Erythroblast (primary cell): ENCODE data around the gene TRIM6.
"Not testable (repeated sequence)": the region's sequence is repeated elsewhere in the genome, so short reads cannot be mapped to it uniquely, and the experiment has no call there.

Experiments used
- DNase-seq, 2 experiments: peaks; one replicate each; lab custom pipeline; 2025; lab: John Stamatoyannopoulos, UW
- GATA1 ChIP-seq: IDR thresholded peaks from 2 replicates; pipeline ENCODE4 v1.6.1; 2011; ENCODE audit warnings: low read depth, mild to moderate bottlenecking, control low read depth, low read length, moderate library complexity
- POLR2A ChIP-seq: IDR thresholded peaks from 2 replicates; pipeline ENCODE4 v1.6.1; 2011; ENCODE audit warnings: mild to moderate bottlenecking, low read length

The TRIM6 gene, protein sequence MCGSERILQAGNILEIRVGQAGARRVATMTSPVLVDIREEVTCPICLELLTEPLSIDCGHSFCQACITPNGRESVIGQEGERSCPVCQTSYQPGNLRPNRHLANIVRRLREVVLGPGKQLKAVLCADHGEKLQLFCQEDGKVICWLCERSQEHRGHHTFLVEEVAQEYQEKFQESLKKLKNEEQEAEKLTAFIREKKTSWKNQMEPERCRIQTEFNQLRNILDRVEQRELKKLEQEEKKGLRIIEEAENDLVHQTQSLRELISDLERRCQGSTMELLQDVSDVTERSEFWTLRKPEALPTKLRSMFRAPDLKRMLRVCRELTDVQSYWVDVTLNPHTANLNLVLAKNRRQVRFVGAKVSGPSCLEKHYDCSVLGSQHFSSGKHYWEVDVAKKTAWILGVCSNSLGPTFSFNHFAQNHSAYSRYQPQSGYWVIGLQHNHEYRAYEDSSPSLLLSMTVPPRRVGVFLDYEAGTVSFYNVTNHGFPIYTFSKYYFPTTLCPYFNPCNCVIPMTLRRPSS

DNA sequence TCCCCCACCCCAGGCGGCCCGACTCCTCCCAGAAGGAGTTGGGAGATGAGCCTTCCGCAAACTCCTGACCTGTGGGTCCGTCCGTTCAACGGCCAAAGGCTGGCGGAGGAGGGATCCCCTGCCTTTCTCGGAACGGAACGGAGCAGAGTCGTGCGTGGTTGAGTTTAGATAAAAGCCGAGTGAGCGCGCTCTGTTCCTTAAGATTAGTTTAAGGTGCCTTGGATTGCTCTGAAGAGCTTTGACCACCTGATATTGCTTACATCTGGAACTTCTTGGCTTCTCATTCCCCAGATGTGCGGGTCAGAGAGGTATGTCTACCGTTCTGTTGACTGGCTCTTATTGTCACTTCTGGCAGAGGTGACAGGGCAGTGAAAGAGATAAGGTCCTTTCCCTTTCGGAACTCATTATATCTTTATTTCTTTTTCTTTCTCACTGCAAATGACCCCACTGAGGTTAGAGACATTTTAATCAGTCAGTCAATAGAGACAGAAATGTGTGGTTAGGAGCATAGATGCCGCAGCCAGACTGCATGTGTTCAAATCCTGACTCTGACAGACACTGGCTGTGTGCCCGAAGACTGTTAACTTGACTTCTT is at the start of gene TRIM6:
Gene TRIM6 (plus strand): TSS at position 31 of the 595 bp plus-strand sequence. CDS start 261 bp downstream, at position 292.
- TF ChIP-seq GATA1 (no peak), POLR2A (no peak)
- peak; percentile 69 to 85 for DNase-seq

DNA sequence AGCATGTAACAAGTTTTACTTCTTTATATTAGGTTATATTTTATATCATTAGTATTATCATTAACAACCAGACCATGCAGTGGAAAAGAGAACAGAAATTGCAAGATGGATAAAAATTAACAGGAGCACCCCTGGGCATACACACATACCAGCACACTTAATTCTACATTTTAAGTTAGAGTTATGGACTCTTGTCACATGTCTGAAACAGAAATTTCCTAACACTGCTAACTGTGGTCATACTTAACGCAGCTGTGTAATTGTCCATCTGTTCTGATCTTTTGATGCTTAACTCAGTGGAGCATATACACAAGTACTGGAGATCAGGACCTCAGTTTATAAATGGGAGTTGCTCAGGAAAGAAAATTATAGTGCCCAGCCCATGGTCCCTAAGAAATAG is 48.5 kb upstream of the TRIM6 start:
- DNase-seq, result no peak
- TF ChIP-seq POLR2A (no peak), GATA1 (no peak)

DNA sequence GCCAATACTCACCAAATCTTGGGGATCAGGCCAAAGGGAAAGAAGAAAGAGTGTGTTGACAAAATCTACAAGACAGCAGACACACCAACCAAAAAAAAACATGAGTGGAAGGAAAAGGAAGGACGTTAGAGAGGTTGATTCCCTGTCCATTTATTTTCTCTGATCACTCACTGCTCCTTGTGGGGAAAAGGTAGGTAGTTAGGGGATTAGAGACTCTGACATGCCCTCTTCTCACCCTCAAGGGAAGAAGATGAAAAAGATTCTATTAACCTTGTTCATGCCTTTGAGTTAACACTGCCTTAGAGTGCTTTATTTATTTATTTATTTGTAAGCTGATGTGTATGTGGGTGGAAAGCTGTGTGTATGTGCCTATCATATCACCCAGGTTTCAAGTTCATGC is 48.0 kb upstream of the TRIM6 start, which contains the start of gene OR52H1:
Gene OR52H1 (minus strand): TSS at position 101 of the 400 bp plus-strand sequence. CDS start 3,035 bp downstream, outside the sequence.
- TF ChIP-seq POLR2A, result no peak
- no peak for TF ChIP-seq GATA1
- no peak for DNase-seq

DNA sequence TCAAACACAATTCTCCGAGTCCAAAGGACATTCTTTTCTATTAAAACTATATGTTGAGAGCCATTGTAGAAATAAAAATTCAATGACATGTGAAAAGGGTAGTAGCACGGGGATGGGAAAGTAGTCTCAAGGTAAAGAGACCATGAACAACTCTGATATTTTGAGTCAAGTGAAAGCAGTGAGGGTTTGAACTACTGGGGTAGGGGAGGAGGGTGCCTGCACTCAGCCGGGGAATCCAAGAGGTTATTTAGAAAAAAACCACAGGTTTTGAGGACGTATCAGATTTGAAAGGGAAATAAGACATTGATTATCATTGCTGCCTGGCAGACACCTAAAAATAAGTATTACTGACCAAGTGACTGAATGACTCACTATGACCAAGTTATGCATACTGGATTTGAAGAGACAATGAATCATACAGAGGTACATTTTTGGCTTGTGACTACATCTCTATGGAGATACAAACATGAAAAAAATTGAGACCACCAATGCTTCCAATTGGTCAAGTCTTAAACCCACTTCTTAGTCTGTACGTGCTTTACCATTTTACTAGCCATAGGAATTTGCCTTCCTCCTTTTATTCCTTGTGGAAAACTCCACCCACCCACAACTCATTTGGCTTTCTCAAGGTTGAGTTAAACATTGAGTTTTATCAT is 45.9 kb upstream of the TRIM6 start:
- DNase-seq, result peak in 1 of 2 experiments; percentile 9
- no peak for TF ChIP-seq POLR2A
- TF ChIP-seq GATA1, result no peak

DNA sequence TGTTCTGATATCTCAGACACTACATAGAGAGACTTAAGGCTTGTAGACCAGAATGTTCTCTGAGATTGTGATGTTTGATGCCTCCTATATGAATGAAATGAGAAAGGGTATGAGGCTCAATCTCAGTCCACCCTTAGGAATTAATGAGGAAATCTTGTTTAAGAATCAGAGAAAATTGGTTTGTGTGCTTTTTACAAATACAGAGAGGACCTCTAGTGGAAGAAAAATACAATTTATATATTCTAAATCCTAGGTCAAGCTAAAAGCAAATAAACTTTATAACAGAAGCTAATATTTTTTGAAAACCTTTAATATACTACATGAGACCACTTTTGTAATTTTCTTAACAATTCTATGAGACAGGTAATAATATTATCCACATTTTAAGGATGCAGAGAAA is 43.1 kb upstream of the TRIM6 start:
- no peak for DNase-seq
- TF ChIP-seq GATA1 (no peak), POLR2A (no peak)

DNA sequence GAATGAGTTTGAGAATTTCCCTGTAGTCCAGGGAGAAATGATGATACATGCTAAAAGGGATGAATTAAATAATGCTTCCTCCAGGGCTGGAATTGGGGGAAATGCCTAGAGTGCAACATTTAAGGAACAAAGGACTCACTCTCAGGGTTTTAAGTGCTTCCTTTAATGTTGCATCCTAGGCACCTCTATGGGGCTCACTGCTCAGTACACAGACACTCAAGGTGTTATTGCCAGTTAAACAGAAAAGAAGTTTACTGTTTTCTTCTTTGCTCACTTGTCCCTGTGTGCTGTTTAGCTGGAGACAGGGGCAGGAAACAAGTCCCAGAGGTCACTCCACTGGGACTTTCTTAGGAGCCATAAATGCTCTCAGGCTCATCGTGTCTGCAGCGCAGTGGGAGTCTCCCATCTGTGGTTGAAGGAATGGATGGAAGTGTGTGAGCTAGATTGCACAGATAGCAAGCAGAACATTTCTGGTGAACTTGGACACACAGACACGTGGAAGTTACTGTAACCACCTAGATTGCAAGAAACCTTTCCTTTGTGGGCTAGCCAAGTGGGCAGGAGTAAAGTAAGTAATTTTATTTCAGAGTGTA is 39.7 kb upstream of the TRIM6 start:
- no peak for DNase-seq
- TF ChIP-seq GATA1, result no peak
- TF ChIP-seq POLR2A, result no peak

DNA sequence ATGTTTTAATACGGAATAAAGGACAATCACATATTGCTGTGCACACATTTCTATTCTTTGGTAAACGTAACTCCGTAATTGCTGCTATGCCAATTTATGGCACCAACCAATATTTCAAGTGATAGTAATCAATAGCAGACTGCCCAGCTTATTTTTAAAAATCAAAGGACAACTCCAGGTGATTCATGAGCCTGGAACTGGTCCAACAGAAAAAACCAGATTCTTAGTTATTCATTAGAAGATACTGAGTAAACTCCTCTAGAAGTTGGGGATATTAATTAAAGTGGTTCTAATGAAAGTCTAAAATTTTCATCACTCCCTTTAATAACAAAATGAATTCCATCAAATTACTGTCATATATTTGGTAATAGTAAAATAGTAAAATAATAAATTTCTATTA is 38.7 kb upstream of the TRIM6 start:
- DNase-seq, result no peak
- TF ChIP-seq GATA1 (no peak), POLR2A (no peak)

DNA sequence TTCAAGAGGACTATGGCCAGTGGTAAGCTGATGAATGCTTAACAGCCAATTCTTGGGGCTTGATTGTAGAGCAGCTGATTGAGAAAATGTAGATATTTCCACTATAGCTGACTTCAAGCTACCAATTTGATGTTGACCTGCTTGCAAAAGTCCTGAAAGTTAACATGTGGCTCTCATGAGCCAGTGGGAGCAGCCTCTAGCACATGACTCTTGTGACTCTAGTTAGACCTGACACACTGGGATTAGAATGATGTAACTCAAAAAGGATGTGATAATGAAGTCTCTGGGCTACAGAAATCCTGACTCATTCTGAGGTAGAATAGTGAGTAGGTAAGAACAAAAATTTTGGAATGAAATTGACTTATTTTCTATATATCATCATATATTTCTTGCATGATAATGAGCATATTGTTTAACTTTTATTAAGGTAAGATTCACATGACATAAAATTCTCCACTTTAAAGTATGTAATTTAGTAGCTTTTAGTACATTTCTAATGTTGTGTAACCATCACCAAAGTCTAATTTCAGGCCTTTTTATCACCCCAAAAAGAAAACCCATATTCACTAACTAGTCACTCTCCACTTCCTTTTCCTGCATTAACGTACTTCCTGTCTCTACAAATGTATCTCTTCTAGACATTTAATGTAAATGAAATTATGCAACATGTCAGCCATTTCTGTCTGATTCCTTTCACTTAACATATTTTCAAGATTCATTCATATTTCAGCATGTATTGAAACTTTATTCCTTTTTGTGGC is 32.0 kb upstream of the TRIM6 start:
- no peak for TF ChIP-seq GATA1
- TF ChIP-seq POLR2A, result no peak
- DNase-seq, result peak in 1 of 2 experiments; percentile 29

DNA sequence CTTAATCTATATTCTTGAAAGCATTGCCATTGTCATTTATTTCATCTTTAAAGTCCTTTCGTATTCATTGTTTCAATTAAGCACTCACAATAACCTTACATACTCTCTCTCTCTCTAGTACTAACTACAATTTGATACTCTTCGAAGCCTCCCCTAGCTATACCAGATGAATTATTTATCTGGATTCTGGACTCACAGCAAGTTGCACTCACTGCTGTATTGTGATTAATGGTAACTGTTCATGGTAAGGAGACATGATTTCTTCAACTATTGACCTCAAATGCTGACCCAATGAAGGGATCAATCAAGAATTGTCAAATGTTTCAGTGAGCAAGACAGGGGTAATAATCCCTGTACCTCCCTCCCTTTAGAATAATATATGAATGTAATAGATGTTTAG is 21.8 kb upstream of the TRIM6 start:
- TF ChIP-seq GATA1, result no peak
- no peak for TF ChIP-seq POLR2A
- no peak for DNase-seq

DNA sequence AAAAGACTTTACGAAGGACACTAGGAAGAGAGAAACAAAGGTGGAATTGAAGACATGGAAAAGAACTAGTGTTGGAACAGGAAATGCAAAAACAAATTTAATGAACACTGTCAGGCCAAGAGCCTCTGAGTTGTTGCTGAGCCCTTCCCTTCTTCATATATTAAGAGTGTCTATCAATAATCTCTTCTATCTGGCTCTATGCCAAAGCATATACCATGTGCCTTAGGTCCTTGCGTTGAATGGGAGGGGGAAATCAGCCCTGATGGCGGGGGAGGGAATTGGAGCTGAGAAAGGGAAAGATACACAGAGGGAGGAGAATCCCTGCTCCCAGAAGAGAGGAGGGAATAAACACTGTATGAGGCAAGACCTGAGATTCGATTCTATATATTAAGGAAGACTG is 21.3 kb upstream of the TRIM6 start:
- TF ChIP-seq GATA1 (no peak), POLR2A (no peak)
- no peak for DNase-seq

DNA sequence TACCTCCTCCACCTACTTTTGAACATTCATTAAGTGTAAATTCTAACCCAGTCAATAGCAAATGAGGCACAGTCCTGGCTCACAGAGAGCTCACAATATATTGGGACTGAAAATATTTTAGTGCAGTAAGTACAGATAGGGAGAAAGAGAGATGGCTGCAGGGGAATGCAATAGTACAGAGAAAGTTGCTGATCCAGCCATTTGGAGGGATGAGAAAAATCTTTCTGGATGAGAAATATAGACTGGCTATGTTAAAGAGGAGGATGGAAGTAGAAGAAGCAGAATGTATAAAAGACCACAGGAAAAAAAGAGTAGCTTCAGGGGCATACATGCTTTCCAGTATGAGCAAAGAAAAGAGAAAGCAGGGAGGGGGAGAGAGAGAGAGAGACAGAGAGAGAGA is 19.3 kb upstream of the TRIM6 start:
- DNase-seq, result no peak
- TF ChIP-seq GATA1 (no peak), POLR2A (no peak)

DNA sequence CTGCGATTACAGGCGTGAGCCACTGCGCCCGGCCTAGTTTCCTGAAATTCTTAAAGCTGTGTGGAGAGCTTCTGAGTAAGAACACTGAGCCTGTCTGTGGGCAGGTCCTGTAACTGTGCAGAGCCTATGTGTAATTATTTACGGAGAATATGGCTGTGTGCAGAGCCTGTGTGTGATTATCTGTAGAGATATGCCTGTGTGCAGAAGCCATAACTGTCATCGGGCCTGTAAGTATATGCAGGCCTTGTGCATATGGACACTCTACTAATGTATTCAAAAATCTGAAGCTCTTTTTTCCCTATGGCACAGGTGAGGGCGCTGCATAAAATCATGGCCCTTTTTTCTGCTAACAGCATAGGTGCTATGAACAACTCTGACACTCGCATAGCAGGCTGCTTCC is 15.9 kb upstream of the TRIM6 start, which contains the start of gene OR52B6:
Gene OR52B6 (plus strand): TSS at position 301 of the 400 bp plus-strand sequence. CDS start 0 bp downstream, at position 301.
- DNase-seq, result peak in 1 of 2 experiments; percentile 17
- TF ChIP-seq GATA1 (no peak), POLR2A (no peak)

DNA sequence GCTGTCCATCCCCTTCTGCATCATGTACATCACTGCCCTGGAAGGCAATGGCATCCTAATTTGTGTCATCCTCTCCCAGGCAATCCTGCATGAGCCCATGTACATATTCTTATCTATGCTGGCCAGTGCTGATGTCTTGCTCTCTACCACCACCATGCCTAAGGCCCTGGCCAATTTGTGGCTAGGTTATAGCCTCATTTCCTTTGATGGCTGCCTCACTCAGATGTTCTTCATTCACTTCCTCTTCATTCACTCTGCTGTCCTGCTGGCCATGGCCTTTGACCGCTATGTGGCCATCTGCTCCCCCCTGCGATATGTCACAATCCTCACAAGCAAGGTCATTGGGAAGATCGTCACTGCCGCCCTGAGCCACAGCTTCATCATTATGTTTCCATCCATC is 15.4 kb upstream of the TRIM6 start:
- peak; percentile 8 to 23 for DNase-seq
- TF ChIP-seq GATA1 (no peak), POLR2A (no peak)

DNA sequence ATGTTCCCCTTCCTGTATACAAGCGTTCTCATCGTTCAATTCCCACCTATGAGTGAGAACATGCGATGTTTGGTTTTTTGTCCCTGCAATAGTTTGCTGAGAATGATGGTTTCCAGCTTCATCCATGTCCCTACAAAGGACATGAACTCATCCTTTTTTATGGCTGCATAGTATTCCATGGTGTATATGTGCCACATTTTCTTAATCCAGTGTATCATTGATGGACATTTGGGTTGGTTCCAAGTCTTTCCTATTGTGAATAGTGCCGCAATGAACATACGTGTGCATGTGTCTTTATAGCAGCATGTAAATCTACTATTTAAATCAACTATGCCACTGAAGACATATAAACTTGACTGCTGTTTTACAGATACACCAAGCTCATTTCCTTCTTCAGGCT is 12.0 kb upstream of the TRIM6 start:
- DNase-seq, result not testable (repeated sequence)

DNA sequence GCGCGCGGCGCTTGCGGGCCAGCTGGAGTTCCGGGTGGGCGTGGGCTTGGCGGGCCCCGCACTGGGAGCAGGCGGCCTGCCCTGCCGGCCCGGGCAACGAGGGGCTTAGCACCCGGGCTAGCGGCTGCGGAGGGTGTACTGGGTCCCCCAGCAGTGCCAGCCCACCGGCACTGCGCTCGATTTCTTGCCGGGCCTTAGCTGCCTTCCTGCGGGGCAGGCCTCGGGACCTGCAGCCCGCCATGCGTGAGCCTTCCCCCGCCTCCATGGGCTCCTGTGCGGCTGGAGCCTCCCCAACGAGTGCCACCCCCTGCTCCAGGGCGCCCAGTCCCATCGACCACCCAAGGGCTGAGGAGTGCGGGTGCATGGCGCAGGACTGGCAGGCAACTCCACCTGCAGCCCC is 6.5 kb upstream of the TRIM6 start:
- not testable (repeated sequence) for DNase-seq
